ENCODE results near the gene ALAS1.

DNA sequence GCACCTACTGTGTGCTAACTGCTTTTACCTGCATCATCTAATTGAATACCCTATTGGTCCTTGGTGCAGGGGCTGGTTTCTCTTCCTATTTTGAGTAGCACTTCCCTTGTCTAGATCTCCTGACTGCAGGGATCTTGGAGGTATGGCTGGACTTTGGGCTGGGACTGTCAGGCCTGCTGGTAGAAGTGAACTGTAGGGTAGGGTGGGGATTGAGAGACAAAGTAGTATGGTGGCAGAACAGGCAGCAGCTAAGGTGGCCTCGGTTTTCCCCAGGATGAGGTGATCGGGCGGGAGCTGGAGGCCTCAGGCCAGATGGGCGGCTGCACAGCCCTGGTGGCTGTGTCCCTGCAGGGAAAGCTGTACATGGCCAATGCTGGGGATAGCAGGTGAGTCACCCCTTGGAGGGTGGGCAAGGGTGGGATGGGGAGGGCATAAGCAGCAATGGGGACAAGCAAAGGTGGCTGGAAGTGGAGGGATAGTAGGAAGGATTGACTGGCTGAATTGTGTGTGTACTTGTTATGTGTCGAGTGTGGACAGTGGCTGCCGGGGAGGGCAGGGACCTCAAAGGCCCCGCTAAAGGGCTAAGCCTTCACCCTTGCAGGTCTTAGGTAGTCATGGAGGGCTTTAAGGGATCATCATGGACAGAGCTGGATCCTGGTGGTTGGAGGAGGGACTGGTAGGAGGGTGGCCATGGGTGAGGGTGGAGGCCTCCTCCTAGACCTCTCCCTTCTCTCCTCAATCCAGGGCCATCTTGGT lies 49.6 kb downstream of the ALAS1 start:
- no peak for TF ChIP-seq CTCF (conservative IDR thresholded peaks at IDR 0.05)
- TF ChIP-seq EZH2 (IDR thresholded peaks at IDR 0.05; ENCODE audit: low read depth) = no peak

Measured in PC-9 (cell line).